Endothelial cell (in vitro differentiated cells): ENCODE measurements around the gene UBE2QL1. TPM values are rescaled to one million over a fixed set of nuclear protein-coding genes. Genes with fewer than 3 reads are reported as not detected.

Source experiments
- DNase-seq: peaks from one replicate; pipeline ENCODE4 v3.0.0; 2021; ENCODE audit warnings: low spot score
- H3K27ac Mint-ChIP-seq: one replicate; pipeline ENCODE4 v1.8.0; 2021; ENCODE audit warnings: mixed read lengths, inconsistent platforms; ENCODE audit not compliant: unreplicated experiment
- H3K27me3 Mint-ChIP-seq: one replicate; pipeline ENCODE4 v1.8.0; 2021; ENCODE audit warnings: mild to moderate bottlenecking, moderate library complexity, mixed read lengths, inconsistent platforms; ENCODE audit not compliant: unreplicated experiment
- H3K36me3 Mint-ChIP-seq: one replicate; pipeline ENCODE4 v1.8.0; 2021; ENCODE audit warnings: mild to moderate bottlenecking, low read depth, mixed read lengths, inconsistent platforms; ENCODE audit not compliant: unreplicated experiment
- H3K4me1 Mint-ChIP-seq: one replicate; pipeline ENCODE4 v1.8.0; 2021; ENCODE audit warnings: mild to moderate bottlenecking, mixed read lengths, inconsistent platforms; ENCODE audit not compliant: unreplicated experiment
- H3K4me3 Mint-ChIP-seq: one replicate; pipeline ENCODE4 v1.8.0; 2021; ENCODE audit warnings: mild to moderate bottlenecking, mixed read lengths, inconsistent platforms; ENCODE audit not compliant: unreplicated experiment
- H3K9me3 Mint-ChIP-seq: one replicate; pipeline ENCODE4 v1.8.0; 2021; ENCODE audit warnings: mixed read lengths, inconsistent platforms; ENCODE audit not compliant: unreplicated experiment
- total RNA-seq: library from RNA; stranded (reverse); fragmentation: NEBNext Ultra II Directional; extraction: Animal tissue kit (Norgen Biotek cat#: 25700); gene quantifications from one replicate; pipeline ENCODE4 v1.2.1, GENCODE V29; 2021; ENCODE audit not compliant: unreplicated experiment
- TF ChIP-seq, protein P1 (sequence below): fragments of 200-600 bp; sonication (generic); IDR thresholded peaks from one replicate; pipeline ENCODE4 v1.5.0; 2021; ENCODE audit warnings: antibody characterized with exemption; ENCODE audit not compliant: unreplicated experiment

UBE2QL1 gene
- total RNA-seq, 1 donor from 2014 or later = 0.85 TPM

DNA sequence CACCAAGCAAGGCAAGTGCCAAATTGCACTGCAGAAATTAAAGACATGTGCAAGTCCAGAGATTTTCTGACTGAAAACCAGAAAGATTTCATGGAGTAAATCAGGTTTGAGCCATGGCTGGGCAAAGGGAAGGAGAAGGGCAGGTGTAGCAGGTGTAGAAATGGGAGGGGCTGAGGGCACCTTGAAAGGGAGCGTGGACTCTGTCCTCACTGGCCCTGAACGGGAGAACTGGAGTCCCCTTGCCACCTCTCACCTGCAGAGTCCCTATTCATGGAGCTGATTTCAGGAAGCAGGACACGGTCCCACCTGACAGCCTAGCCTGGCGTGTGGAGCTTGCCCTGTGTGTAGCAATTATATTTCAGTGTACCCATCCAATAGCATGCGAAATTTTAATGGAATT, 46.3 kb downstream of the UBE2QL1 start:
- DNase-seq = no peak
- TF ChIP-seq, protein P1, sequence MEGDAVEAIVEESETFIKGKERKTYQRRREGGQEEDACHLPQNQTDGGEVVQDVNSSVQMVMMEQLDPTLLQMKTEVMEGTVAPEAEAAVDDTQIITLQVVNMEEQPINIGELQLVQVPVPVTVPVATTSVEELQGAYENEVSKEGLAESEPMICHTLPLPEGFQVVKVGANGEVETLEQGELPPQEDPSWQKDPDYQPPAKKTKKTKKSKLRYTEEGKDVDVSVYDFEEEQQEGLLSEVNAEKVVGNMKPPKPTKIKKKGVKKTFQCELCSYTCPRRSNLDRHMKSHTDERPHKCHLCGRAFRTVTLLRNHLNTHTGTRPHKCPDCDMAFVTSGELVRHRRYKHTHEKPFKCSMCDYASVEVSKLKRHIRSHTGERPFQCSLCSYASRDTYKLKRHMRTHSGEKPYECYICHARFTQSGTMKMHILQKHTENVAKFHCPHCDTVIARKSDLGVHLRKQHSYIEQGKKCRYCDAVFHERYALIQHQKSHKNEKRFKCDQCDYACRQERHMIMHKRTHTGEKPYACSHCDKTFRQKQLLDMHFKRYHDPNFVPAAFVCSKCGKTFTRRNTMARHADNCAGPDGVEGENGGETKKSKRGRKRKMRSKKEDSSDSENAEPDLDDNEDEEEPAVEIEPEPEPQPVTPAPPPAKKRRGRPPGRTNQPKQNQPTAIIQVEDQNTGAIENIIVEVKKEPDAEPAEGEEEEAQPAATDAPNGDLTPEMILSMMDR = no peak
- H3K4me3 Mint-ChIP-seq = no peak overlapping the region
- H3K9me3 Mint-ChIP-seq = no peaks in the 10 kb centered on the region
- H3K36me3 Mint-ChIP-seq = no peaks in the 10 kb centered on the region
- no peaks in the 10 kb centered on the region for H3K4me1 Mint-ChIP-seq
- H3K27ac Mint-ChIP-seq = no peak overlapping the region
- no peaks in the 10 kb centered on the region for H3K27me3 Mint-ChIP-seq

DNA sequence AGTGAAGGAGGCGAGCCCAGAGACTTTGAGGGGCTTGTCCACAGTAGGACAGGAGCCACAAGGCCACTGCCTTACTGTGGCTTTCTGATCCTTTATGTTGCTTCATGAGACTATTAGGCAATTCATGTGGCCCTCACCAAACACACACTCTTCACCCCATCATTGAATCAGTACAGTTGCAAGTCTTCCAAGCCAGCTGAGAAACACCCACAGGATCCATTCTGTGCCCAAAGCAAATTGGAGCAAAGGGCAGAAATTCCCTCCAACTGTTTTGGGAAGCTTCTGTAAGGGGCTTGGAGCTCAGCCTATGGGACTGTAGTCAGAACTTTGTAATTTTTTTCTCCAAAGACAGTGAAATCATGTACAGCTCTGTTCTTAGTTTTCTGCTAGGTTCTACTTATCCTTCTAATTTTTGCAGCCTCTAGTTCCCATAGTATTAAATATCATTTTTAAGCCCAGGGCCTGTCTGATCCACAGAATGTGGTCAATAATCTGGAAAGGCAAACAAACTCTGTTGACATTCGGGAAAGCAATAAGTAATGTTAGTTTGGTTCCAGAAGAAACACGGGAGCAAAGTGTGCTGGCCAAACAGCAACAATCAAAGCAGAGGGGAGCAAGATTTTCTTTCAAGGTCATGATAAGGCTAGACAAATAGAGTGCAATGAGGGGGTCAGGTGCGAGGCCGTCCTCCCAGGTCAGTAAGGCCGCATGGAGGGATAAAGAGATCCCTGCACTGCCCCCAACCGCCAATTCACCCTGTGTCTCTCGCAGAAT, 47.0 kb downstream of the UBE2QL1 start:
- H3K27ac Mint-ChIP-seq = no peak overlapping the region
- no peaks in the 10 kb centered on the region for H3K27me3 Mint-ChIP-seq
- TF ChIP-seq, protein P1 = no peak
- DNase-seq = no peak
- no peaks in the 10 kb centered on the region for H3K4me1 Mint-ChIP-seq
- no peaks in the 10 kb centered on the region for H3K36me3 Mint-ChIP-seq
- H3K4me3 Mint-ChIP-seq = no peak overlapping the region
- no peaks in the 10 kb centered on the region for H3K9me3 Mint-ChIP-seq

DNA sequence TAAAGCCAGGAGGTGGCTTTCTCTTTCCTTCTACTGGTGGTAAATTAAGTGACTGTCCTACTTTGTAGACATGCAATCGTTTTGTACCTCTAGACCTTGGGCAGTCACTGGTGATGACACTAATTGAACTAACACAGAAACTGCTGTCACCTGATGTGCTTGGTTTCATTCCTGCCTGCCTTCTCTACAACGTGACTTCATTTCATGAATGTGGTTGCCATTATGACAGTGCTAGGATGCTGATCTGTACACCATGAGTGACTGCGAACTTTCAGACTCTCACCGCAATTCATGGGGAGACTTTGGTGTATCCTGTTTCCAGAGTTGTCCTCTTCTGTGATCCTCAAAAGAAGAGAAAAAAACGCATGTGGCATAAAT, 47.5 kb downstream of the UBE2QL1 start:
- no peaks in the 10 kb centered on the region for H3K27me3 Mint-ChIP-seq
- no peaks in the 10 kb centered on the region for H3K4me1 Mint-ChIP-seq
- DNase-seq = no peak
- H3K27ac Mint-ChIP-seq = no peak overlapping the region
- H3K4me3 Mint-ChIP-seq = no peak overlapping the region
- no peaks in the 10 kb centered on the region for H3K36me3 Mint-ChIP-seq
- H3K9me3 Mint-ChIP-seq = no peaks in the 10 kb centered on the region
- TF ChIP-seq, protein P1 = no peak

DNA sequence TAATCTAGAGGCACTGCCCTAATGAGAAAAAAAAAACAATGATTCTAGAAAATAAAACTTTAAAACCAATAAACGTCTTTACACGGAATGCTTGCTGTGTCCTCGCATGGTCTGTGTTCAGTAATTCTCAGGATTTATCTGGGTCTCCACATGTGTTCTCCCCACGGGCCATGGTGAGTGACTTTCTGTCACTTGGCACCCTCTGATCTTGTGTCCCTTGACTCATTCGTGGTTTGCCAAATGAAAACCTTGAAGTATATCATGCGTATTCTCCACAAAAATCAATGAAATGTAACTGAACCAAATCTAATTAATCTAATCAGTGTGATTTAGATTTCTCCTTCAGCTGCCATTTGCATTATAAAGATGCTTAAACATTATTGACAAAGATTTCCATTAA, 48.0 kb downstream of the UBE2QL1 start:
- Mint-ChIP-seq H3K27ac (no peak overlapping the region), H3K36me3 (no peaks in the 10 kb centered on the region), H3K4me1 (no peaks in the 10 kb centered on the region), H3K9me3 (no peaks in the 10 kb centered on the region), H3K27me3 (peaks cover 1% of the 10 kb centered on the region), H3K4me3 (no peak overlapping the region)
- DNase-seq = no peak
- TF ChIP-seq, protein P1 = no peak

DNA sequence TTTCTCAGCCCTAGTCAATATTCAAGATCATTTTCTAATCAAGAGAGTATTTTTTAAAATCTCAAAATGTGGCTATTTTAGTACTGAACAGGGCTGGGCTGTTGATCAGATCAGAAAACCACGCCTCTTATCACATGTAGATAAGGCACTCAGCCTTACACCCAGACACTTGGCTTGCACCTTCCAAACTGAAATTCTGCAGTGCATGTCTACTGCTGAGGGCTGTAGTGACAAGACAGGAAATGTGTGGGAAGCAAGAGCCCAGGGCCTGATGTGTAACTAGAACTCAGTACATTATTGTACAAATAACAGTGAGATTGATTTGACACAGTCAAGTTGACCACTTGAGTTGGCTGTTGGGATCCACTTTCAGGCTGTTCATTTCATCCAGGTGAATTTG, 48.6 kb downstream of the UBE2QL1 start:
- Mint-ChIP-seq H3K27me3 (peaks cover 1% of the 10 kb centered on the region), H3K9me3 (no peaks in the 10 kb centered on the region), H3K4me3 (no peak overlapping the region), H3K4me1 (no peaks in the 10 kb centered on the region), H3K36me3 (no peaks in the 10 kb centered on the region), H3K27ac (no peak overlapping the region)
- TF ChIP-seq, protein P1 = no peak
- no peak for DNase-seq
